AG09319 (cell line): ENCODE measurements around the gene KCNH6.

Experiments used
- DNase-seq: peaks from one replicate; pipeline ENCODE4 v3.0.0-alpha.2; 2010; ENCODE audit warnings: low read depth; ENCODE audit errors: extremely low read depth
- CTCF ChIP-seq: IDR thresholded peaks from 2 replicates; pipeline ENCODE4 v1.5.1; 2011; ENCODE audit warnings: low read depth, mild to moderate bottlenecking, inconsistent platforms, low read length, moderate library complexity

KCNH6 gene

DNA sequence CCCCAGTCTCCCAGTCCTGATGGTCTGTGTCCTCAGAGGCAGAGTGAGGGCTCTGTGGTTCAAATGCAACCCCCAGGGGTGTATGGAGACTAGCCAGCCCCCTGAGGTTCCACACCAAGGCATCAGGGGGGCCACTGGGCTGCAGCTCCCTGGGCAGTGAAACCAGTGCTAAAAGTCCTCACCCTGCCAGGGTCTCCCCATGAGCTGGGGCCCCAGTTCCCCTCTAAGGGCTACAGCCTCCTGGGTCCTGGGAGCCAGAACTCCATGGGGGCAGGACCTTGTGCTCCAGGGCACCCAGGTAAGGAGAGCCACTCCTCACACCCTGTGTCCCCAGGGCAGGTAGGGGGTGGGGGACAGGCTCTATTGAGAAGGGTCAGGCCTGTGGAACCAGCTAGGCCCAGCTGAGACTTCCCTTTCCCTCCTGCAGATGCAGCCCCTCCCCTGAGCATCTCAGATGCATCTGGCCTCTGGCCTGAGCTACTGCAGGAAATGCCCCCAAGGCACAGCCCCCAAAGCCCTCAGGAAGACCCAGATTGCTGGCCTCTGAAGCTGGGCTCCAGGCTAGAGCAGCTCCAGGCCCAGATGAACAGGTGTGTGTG lies 20.8 kb downstream of the KCNH6 start:
- no peak for TF ChIP-seq CTCF
- no peak for DNase-seq

GRCh38 chr17:63544467-63545301 lies 21.5 kb downstream of the KCNH6 start:
- no peak for TF ChIP-seq CTCF
- no peak for DNase-seq

GRCh38 chr17:63546308-63547082 lies 23.3 kb downstream of the KCNH6 start:
- DNase-seq: no peak
- no peak for TF ChIP-seq CTCF

DNA sequence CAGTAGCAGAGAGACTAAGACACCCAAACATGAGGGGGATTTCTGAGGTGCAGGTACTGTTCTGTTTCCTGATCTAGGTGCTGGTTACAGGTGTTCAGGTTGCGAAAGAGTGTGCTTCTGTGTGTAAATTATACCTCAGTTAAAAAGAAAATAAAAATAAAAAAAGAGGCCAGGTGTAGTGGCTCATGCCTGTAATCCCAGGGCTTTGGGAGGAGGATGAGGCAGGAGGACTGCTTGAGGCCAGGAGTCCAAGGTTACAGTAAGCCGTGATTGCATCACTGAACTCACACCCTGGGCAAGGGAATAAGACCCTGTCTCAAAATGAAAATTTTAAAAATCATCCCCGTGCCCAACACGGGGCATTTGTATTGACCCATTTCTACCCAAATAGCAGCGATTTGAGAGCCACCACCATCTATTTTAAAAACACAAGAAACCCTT lies 23.9 kb downstream of the KCNH6 start:
- no peak for TF ChIP-seq CTCF
- no peak for DNase-seq

GRCh38 chr17:63549289-63549945 lies 26.3 kb downstream of the KCNH6 start:
- DNase-seq: no peak
- no peak for TF ChIP-seq CTCF

- no peak for TF ChIP-seq CTCF
Measured at GRCh38 chr17:63549946-63550816, 27.0 kb downstream of the KCNH6 start, which contains the start of gene DCAF7. Gene DCAF7, plus strand, starts transcription at chr17:63550477. Its CDS starts 201 bp downstream, at chr17:63550678.

More at GRCh38 chr17:63549946-63550816, 27.0 kb downstream of the KCNH6 start, which contains the start of gene DCAF7:
- peak; percentile 100 for DNase-seq
